ENCODE data around the gene LRIT2.
A peak's percentile ranks its signal among the peaks of the same experiment; 100 is the strongest.

Gene LRIT2

GRCh38 chr10:84238909-84239308 is 13.6 kb upstream of the LRIT2 start:
- no peak for DNase-seq

DNA sequence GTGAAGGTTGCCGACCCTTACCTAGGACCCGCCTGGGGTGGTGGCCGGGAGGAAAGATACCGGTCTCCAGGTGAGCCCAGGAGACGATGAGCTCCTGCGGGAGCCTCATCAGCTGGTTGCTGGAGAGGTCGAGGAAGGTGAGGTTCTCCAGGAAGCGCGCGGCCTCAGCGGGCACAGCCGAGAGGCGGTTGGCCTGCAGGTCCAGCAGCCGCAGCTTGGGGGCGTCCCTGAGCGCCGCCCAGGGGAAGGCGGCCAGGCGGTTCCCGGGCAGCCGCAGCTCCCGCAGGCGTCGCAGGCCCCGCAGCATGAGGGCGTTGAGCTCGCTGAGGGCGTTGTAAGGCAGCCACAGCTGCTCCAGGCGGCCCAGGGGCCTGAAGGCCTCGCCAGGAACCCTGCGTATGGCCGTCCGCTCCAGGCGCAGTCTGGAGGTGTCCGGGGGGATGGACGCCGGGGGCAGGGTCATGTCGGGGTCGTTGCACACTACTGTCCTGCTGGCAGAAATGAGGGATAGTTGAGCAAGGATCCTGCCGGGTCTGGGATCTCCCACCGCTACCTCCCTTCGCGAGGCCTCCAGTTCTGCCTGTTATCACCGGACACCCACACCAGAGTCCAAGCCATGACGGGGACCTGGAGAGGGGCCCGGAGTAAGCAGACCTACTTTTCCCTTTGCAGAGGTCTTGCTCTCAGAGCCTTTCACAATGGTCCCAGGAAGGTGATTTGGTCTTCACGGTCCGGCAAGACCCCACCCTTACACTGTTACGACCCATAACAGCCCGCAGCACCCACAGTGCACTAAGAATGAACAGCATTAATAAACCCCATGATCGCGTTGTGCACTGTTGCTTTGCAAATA is 12.1 kb upstream of the LRIT2 start:
- no peak for DNase-seq

DNA sequence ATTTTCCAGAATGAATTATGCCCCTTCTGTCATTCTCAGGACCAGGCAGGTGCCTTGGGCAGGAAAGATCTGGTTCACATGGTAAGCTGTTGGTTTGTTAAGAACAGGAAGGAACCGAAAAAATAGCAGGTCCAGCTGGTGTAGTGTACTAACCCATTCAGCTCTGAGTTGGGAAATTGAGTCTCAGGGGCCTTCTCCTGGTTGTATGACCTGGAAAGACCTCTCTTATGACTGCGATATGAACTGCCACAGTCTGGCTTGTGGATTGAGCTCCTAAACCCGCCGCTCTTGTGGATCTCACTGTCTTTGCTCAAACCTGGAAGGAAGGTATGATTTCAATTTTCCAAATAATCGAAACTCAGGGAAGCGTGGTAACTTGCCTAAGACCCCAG is 11.5 kb upstream of the LRIT2 start:
- no peak for DNase-seq

GRCh38 chr10:84235096-84235495 is 9.8 kb upstream of the LRIT2 start:
- no peak for DNase-seq

- no peak for DNase-seq
Observed at GRCh38 chr10:84234479-84234878, 9.1 kb upstream of the LRIT2 start.

DNA sequence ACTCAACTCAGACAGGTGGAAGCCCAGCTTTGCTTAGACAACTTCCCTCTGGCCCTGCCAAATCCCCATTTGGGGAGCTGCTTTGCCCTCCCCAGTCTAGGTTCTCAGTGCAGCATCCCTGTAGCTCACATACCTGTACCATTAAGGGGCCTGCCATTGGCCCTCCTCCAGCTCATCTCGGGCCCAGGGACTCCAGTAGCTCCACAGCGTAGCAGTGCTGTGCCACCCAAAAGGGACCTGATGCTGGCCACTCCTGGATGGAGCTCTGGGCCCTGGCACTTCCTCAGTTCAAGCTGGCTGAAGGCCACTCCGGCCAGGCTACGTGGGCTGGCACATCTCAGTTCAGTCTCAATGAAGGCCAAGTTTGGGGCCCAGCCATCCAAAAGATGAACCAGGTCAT is 8.6 kb upstream of the LRIT2 start:
- DNase-seq: no peak

DNA sequence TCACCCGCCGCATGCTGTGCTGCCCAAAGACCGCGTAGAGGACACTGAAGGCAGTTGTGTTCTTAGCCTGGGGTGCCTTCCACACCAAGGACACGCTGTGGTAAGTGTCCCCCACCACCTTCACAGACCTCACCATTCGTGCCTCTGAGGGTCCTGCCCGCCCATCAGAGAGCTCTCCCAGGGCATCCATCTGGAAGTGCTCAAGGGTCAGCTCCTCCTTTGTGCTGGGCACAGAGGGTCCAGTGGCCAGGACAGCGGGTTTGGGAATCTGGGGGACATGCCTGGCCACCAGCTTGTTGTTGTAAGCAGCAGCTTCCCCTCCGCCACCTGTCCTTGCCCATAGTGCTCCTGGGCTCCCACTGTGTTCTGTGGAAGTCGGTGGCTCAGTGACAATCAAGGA is 7.0 kb upstream of the LRIT2 start:
- no peak for DNase-seq

- no peak for DNase-seq
Observed at GRCh38 chr10:84230359-84230758, 5.0 kb upstream of the LRIT2 start.

- no peak for DNase-seq
Observed at GRCh38 chr10:84227810-84228209, 2.5 kb upstream of the LRIT2 start.

- DNase-seq: no peak
Observed at GRCh38 chr10:84226616-84227015, 1.3 kb upstream of the LRIT2 start.

- DNase-seq: no peak
Observed at GRCh38 chr10:84224411-84225028, 824 bp downstream of the LRIT2 start.

DNA sequence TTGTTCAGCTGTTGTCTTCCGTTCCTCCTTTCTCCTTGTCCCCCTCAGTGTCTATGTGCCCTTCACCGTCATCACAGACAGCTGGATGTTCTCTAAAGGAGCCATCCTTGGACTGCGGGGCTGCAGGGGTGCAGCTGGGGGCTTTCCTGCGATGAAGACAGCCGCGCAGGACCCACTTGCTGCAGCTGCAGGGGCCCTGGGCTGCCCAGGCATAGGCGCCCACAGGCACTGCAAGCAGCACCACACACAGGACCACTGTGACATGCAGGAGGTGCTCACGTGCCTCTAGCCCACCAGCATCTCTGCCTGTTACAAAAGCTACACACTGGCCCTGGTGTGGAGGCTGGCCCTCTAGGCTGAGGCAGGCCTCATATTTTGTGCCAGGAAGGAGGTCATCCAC is 3.4 kb downstream of the LRIT2 start:
- no peak for DNase-seq

- DNase-seq: no peak
Observed at GRCh38 chr10:84217746-84218145, 7.6 kb downstream of the LRIT2 start.

DNA sequence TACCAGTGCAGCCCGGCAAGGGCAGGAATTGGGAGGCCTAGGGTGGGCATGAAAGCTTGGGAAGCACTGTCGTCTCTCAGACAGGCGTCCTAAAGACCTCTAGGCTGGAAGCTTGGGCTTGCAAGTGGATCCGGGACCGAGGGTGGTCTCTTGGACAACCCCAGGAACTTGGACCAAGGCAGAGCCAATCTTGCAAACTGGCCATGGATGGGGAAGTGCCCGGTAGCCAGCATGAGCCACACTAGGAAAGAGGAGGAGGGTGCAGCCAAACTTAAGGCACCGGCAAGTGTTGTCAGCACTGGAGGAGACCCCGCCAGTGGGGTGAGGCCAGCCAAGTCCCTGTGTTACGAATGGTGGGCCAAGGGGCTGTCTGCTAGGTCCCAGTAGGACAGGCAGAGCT is 8.5 kb downstream of the LRIT2 start:
- DNase-seq: no peak

GRCh38 chr10:84214612-84215235 is 10.6 kb downstream of the LRIT2 start:
- DNase-seq: peak; percentile 23

GRCh38 chr10:84214046-84214572 is 11.2 kb downstream of the LRIT2 start:
- DNase-seq: no peak

- DNase-seq: no peak
Observed at GRCh38 chr10:84213076-84213475, 12.3 kb downstream of the LRIT2 start.

- DNase-seq: no peak
Observed at GRCh38 chr10:84212014-84212413, 13.3 kb downstream of the LRIT2 start.

- no peak for DNase-seq
Observed at GRCh38 chr10:84211566-84211965, 13.8 kb downstream of the LRIT2 start.

- no peak for DNase-seq
Observed at GRCh38 chr10:84208023-84208422, 17.3 kb downstream of the LRIT2 start.

GRCh38 chr10:84205853-84206525 is 19.4 kb downstream of the LRIT2 start:
- DNase-seq: no peak

- peak; percentile 53 for DNase-seq
Observed at GRCh38 chr10:84205049-84205852, 20.1 kb downstream of the LRIT2 start.

Measured in CD4-positive, alpha-beta T cell treated with Interleukin-4 for 4 hours (primary cell).